ENCODE results near the gene DAB2IP.
"Not testable (repeated sequence)": the region's sequence is repeated elsewhere in the genome, so short reads cannot be mapped to it uniquely, and the experiment has no call there.

DAB2IP gene

DNA sequence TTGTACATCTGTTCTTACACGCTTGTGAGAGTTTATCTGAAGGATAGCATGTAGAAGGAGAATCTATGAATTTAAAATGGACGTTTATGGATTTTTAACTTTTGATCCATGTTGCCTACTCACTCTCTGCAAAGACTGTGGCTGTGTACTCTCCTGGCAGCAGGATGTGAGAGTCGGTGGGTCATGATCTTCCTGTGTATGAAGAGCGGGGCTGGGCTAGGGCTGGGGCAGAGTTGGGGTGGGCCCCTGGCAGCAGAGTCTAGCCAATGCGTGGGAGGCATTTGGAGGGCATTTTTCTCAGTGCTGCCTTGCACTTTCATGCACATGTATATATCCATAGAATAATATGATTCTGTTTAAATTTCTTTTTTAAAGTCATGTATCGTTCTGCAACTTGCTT, 24.0 kb upstream of the DAB2IP start:
- no peak for DNase-seq

DNA sequence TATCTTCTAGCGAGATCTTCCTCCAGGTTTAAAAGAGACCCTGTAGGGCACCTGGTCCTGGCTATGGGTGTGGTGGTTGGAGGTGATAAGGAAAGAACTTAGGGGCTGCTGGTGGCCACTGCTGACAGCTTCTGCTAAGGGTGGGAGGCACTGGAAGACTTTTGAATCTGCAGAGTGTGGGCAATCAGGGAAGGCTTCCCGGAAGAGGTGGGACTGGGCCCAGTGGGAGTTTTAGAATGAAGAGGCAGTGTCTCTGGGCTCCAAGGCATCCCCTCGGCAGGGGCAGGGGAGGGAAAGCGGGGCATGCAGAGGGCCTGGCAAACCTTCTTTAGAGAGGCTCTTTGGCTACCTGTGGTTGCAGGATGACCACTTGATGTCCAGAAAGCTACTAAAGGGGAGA, 23.0 kb upstream of the DAB2IP start:
- DNase-seq = no peak

- no peak for DNase-seq
Measured at GRCh38 chr9:121631115-121631514, 20.3 kb upstream of the DAB2IP start.

GRCh38 chr9:121631978-121632418, 19.4 kb upstream of the DAB2IP start:
- DNase-seq = no peak

DNA sequence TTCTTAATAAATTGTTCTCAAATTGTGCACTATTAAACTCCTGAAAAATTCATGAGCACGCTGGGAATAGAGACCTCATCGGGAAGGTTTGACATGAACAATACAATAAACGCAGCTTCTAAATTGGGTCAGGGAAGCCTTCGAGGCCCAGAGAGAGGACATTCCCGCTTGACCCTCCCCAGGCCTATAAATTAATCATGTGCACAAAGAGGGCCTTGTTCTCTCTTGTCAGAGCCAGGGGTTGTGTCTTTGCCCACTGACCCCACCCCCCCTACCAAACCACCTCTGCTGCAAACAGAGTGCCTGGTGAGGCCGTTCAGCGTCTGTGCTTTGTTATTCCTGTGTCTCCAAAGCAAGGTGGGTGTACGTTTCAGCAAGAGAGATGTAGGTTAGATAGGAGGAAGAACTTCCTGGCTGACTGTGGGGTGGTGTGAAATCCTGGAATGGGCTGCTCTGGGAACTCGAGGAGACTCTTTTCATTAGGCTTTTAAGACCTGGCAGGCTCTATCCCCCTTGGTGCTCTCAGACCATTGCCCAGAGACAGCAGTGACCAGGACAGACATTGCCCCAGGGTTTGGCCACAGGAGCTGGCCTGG, 18.2 kb upstream of the DAB2IP start:
- no peak for DNase-seq

DNA sequence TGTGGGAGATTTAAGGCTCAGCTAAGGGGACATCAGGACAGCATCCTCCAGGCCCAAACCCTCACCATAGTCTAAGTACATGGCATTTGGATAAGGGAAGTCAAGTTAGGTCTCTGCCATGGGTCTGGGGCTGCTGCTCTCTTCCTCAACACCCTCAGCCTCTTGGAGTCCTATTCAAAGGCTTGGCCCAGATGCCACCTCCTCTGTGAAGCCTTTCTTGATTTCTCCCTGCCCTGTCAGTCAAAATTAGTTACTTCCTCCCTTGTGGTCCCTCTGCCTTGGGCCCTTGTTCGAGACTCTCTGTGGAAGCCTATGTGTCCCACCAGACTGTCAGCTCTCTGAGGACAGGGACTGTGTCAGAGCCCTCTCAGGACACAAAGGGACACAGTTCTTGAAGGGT, 17.7 kb upstream of the DAB2IP start:
- DNase-seq = no peak

- no peak for DNase-seq
Measured at GRCh38 chr9:121634329-121635261, 16.8 kb upstream of the DAB2IP start.

- no peak for DNase-seq
Measured at GRCh38 chr9:121635300-121635876, 16.0 kb upstream of the DAB2IP start.

- no peak for DNase-seq
Measured at GRCh38 chr9:121636341-121636865, 15.0 kb upstream of the DAB2IP start.

GRCh38 chr9:121636978-121637712, 14.3 kb upstream of the DAB2IP start:
- DNase-seq = no peak

DNA sequence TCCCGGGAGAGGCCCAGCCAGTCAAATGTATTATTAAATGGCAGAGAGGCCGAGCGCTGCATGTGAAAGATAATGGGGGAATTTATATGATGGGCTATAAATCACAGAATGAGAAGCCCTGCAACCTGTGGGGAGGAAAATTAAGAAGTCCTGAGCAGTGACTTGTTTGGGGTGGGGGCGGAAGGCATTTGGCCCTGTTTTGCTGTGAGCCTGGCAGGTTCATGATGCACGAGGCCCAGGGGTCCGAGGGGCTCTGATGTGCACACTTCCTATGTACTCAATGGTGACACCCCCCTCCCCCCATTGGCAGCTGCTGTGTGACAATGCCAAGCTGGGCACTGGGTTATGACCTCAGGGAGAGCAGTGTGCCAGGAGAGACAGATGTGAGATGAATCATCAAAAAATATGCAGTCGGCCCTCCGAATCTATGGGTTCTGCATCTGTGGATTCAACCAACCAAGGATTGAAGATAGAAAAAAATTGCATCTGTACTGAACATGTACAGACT, 13.7 kb upstream of the DAB2IP start:
- peak; percentile 54 for DNase-seq

DNA sequence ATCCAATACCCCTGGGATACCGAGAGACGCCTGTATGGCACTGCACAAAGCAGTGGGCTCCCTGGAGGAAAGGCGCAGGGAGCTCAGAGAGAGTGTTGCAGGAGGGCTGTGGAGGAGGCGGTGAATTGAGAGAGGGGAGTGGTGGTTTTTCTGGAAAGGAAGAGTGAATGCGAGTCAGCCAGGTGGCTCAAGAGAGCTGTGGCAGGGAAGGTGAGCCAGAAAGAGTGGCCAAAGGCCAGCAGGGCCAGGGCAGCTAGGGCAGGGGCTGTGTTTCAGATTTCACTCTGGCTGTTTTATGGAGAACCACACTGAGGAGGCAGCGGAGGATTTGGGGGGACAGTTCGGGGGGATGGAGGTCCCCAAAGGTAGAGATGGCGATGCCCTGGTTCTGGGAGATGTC, 13.0 kb upstream of the DAB2IP start:
- no peak for DNase-seq

DNA sequence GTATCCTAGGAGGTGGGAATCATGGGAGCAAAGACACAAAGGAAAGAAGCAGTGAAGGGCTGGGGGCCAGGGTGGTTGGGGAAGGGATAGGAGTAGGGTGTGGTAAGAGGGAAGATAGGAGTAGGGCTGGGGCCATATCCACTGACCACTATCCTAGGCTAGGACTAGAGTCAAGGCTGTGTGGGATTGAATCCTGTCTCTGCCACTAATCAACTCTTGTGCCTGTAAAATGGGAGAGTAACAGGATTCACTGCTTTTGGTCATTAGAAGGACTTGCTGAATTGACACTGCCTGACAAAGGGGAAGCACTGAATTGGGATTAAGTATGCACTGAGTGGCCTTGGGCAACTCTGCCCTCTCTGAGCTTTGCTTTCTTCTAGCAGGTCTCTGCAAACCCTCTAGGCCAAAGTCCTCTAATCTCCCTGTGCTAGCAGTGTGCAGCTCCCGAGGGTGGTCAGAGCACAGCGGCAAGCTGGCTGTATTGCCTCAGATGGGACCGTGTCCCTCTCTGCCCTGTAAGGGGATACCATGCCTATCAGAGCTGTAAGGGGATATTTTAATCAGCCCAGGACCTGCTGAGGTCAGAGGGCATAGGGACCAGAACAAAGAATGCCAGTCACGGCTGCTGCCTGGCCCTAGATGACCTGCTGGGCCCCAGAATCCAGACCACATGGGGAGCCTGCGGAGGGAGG, 12.4 kb upstream of the DAB2IP start:
- no peak for DNase-seq

GRCh38 chr9:121639619-121640018, 11.8 kb upstream of the DAB2IP start:
- no peak for DNase-seq

DNA sequence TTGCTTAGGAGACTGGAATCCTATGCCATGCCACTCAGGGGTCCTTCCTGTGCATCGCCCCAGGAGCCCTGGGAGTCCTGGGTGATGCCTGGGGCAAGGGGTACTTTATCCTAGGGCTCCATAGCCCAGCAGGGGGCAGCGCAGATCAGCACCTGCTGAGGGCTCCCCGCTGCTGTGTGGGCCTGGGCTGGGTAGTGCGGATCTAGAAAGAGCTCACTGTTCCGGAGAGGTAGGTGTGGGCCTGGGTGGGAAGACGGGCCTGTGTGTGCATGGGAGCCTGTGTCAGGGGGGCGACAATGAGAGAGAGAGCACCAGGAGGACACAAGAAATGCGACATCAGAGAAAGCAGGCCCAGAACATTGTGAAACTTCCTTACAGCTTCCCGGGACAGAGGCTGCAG, 11.4 kb upstream of the DAB2IP start:
- peak; percentile 80 for DNase-seq

GRCh38 chr9:121640491-121641223, 10.8 kb upstream of the DAB2IP start:
- no peak for DNase-seq

DNA sequence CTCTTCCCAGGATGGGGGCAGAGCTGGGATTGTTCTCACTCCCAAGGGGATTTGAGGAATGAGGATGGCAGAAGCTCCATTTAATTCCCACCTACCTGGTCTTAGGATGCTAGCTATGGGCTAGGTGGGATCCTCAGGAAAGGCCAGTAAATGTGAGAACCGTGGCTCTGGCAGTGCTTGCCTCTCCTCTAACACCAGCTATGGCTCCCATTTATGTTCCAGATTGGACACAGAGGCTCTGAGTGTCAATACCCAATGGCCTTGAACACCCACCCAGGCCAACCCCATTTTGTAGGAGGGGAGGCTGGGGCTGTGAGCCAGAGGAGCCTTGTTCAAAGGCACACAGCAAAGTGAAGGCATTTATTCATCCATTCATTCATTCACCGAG, 10.2 kb upstream of the DAB2IP start:
- DNase-seq = no peak

- DNase-seq = no peak
Measured at GRCh38 chr9:121642758-121643157, 8.7 kb upstream of the DAB2IP start.

DNA sequence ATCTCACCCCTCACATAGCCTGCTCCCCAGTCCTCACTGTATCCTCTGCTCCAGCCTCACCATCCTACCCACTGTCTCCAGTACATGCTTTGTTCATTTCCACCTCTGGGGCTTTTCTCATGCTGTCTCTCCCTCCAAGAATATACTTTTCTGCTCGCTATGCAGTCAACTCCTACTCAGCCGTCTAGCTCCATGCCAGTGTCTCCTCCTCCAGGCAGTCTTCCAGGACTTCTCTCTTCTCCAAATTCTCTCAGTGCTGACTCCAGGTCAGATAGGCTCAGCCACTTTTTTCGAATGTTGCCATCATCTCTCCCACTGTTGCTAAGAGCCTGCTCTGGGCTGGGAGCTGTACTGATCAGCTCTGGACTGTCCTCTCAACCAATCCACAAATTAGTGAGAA, 8.0 kb upstream of the DAB2IP start:
- no peak for DNase-seq

DNA sequence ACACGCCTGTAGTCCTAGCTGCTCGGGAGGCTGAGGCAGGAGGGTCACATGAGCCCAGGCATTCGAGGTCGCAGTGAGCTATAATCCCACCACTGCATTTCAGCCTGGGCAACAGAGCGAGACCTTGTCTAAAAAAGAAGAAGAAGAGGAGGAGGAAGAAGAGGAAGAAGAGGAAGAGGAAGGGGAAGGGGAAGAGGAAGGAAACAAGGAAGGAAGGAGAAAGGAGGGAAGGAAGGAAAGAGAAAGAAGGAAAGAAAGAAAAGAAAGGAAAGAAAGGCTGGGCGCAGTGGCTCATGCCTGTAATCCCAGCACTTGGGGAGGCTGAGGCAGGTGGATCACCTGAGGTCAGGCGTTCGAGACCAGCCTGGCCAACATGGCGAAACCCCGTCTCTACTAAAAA, 7.4 kb upstream of the DAB2IP start:
- not testable (repeated sequence) for DNase-seq

GRCh38 chr9:121645003-121645402, 6.4 kb upstream of the DAB2IP start:
- no peak for DNase-seq
